OCI-M2 (cell line): ENCODE data around the gene EML2.
"Not testable (repeated sequence)": the region's sequence is repeated elsewhere in the genome, so short reads cannot be mapped to it uniquely, and the experiment has no call there.

Experiments used
- DNase-seq: peaks from one replicate; lab custom pipeline; 2025; ENCODE audit not compliant: unreplicated experiment; lab: John Stamatoyannopoulos, UW

Gene EML2

GRCh38 chr19:45621389-45621788 is 17.8 kb downstream of the EML2 start:
- DNase-seq = no peak

- no peak for DNase-seq
These were observed 22.5 kb downstream of the EML2 start for GRCh38 chr19:45616704-45617017.

GRCh38 chr19:45615795-45616703 is 23.1 kb downstream of the EML2 start:
- no peak for DNase-seq

GRCh38 chr19:45615056-45615455 is 24.1 kb downstream of the EML2 start:
- DNase-seq = not testable (repeated sequence)

- DNase-seq = no peak
These were observed 25.1 kb downstream of the EML2 start for GRCh38 chr19:45613926-45614725.

- DNase-seq = no peak
These were observed 30.2 kb downstream of the EML2 start for GRCh38 chr19:45608948-45609347.

GRCh38 chr19:45607071-45608029 is 31.8 kb downstream of the EML2 start:
- DNase-seq = no peak

- DNase-seq = no peak
These were observed 37.4 kb downstream of the EML2 start, which contains the start of gene GPR4 for GRCh38 chr19:45601524-45602374. Gene GPR4, minus strand, starts transcription at chr19:45602212. Its CDS starts 10,346 bp downstream, at chr19:45591866.

- no peak for DNase-seq
These were observed 38.1 kb downstream of the EML2 start for GRCh38 chr19:45601115-45601514.

- no peak for DNase-seq
These were observed 38.8 kb downstream of the EML2 start for GRCh38 chr19:45600340-45600885.

- no peak for DNase-seq
These were observed 39.9 kb downstream of the EML2 start for GRCh38 chr19:45599286-45599685.

- DNase-seq = no peak
These were observed 40.8 kb downstream of the EML2 start for GRCh38 chr19:45598267-45599001.

- no peak for DNase-seq
These were observed 41.6 kb downstream of the EML2 start for GRCh38 chr19:45597425-45598111.

- no peak for DNase-seq
These were observed 43.4 kb downstream of the EML2 start for GRCh38 chr19:45595814-45596213.

- DNase-seq = no peak
These were observed 45.7 kb downstream of the EML2 start for GRCh38 chr19:45593520-45593919.

GRCh38 chr19:45592366-45592765 is 46.8 kb downstream of the EML2 start:
- DNase-seq = no peak

- DNase-seq = no peak
These were observed 47.6 kb downstream of the EML2 start for GRCh38 chr19:45591638-45592005.

- no peak for DNase-seq
These were observed 48.1 kb downstream of the EML2 start for GRCh38 chr19:45591004-45591637.
